ENCODE results near the gene BTBD9.

BTBD9 gene

DNA sequence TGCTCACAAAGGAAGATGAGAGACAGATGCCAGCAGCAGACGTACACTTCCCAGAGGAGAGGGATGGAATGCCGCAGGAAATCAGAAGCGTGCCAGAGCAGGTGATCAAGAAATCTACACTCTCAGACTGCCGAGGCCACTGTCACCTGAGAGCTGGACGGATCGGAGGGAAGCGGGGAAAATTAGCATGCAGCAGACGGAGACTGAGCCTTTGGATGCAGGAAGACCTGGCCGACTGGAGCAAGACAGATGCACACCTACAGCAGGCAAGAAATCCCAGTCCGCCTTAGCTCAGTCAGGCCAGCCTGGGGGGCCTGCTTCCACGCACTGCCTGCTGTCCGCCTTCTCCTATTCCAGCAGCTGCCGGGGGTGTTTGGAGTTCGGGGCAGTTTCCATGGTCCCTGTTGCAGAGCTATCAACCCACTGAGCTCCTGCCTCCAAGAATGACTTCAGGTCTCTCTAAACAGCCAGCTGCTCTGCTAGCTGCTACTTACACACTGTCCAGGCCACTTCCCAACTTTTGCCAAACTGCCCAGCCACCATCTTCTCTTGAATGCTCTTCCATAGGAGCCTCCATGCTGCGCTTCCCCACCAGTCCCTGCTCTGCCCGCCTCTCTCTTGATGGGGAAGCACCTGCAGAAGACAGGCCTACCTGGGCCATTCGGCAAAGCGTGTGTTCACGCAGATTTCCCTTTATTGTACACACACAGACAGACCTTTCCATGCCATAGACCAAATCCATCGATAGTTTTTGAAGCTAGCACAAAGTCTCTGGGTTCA is 451.7 kb downstream of the BTBD9 start:
- DNase-seq: no peak

DNA sequence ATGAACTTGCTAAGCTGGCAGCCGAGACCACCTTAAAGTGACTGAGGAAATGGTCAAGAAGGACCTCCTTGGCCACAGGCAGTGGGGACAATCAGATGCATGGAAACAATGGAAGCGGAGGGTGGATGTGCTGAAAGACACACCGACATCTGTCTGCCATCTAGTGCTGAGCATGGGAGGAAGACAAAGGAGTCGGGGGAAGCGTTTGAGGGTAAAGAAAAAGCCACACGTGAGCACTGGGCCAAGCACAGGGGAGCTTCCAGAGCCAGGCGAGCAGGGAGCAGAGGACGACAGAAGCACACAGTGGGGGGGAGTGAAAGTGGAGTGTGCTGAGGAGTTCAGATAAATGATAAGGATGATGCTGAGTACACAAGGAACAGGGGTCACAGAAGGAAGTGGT is 452.4 kb downstream of the BTBD9 start:
- DNase-seq: peak; percentile 59

DNA sequence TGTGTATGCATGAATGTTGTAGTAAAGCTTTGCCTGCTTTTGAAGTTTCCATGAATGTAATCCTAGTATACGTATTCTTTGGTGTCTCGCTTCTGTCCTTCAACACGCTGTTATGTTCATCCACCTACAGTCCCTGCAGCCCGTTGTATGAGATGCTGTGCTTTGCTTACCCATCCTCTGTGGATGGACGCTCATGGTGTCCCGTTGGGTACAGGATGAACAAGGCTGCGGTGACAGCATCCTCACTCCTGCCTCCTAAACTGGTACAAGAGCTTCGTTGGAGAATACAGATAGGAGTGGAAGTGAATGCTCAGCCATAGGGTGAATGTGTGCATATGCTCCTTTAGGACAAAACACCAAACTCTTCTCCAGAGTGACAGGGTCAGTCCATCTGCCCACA is 454.0 kb downstream of the BTBD9 start:
- no peak for DNase-seq

DNA sequence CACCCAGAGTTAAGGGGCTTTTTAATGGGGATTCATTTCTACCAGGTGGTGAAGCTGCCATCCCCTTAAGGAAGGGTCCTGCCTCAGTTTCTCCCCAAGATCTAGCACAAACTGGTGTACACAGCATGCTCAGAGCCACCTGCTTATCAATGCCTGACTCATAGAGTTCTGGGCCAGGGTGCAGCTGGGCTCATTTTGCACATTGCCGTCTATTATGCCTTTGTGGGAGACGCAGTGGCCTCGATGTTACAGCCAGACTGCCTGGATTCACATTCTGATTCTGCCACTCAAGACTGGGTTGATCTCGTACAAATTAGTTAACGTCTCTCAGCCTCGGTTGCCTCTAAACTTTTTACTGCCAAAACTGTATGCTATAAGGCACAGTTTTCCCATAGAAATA is 454.5 kb downstream of the BTBD9 start:
- DNase-seq: no peak

DNA sequence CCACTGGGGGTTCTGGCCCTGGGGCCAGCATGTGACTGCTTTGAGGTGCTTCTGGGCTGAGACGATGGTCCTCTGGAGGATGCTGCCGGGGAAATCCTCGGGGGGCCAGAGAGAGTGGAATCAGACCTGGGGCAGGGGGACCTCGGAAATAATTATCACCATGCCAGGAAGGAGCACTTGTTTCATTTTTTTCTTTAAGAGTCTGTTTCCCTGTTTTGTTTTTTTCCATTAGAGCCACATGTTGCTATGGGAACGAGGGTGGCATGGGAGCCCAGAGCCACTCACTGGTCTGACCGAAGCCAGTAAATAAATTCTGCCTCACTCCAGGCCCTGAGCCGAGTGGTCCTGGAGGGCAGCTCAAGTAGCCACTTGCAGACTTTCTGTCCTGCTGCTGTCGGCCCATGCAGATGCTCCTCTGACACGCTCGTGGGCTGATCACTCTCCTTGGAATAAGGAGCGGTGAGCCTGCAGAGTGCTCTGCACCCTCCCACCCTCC is 455.1 kb downstream of the BTBD9 start:
- no peak for DNase-seq

DNA sequence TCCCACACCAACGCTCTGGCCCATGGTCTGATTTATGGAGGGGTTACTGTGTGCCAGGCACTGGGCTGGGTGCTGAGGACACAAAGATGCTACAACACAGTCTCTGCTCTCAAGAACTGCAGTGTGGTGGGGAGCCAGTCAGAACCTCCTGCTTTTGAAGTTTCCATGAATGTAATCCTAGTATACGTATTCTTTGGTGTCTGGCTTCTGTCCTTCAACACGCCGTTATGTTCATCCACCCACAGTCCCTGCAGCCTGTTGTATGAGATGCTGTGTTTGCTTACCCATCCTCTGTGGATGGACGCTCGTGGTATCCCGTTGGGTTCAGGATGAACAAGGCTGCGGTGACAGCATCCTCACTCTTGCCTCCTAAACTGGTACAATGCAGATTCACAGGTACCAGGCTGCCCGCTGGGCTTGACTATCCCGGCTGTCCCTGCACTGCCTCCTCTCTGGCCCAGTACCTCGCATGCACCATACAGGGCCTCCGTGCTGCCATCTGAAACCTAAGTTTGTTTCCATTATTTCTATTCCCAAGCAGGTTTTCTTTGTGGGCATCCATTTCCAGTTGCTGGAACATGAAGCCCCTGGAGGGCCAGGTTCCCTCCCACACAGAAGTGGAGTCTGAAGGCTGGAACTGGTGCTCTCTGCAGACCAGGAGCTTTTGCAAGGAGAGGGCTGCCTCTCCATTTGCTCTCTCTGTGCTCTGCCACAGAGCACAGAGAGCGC is 455.7 kb downstream of the BTBD9 start:
- no peak for DNase-seq

DNA sequence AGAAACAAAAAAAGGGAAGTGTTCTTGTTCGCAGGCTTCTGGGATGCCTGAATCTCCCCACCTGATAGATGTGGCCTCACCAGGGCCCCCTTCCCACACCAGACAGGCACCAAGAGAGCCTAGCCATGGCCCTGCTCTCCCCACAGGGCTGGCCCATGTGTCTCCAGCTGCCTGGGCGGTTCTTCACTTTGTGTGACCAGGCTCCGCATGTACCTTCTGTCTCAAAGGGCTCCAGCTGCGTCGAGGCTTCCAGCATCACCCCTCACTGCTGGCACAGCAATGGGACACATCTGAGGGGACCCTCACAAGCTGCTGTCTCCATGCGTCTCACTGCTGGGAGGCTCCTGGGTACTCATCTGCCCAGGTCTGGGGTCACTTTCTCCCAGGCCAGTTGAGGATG is 457.3 kb downstream of the BTBD9 start:
- no peak for DNase-seq

DNA sequence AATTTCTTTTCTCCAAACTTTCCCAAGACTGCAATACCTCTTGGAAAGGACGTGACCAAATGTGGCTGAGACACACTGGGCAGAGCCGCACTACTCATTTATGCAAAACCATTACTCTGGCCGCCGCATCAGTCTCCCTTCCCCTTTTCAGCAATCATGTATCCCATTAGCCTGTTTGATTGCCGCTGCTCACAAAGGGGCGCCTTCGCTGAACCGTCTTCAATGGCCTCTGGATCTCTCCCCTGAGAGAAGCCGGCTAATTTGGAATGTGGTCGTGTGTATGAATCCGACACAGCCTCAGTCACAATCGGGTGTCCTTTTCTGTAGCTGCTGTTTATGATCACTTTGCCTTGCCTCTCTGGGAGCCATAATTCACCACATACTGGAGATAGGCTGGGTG is 459.1 kb downstream of the BTBD9 start:
- peak; percentile 67 for DNase-seq

DNA sequence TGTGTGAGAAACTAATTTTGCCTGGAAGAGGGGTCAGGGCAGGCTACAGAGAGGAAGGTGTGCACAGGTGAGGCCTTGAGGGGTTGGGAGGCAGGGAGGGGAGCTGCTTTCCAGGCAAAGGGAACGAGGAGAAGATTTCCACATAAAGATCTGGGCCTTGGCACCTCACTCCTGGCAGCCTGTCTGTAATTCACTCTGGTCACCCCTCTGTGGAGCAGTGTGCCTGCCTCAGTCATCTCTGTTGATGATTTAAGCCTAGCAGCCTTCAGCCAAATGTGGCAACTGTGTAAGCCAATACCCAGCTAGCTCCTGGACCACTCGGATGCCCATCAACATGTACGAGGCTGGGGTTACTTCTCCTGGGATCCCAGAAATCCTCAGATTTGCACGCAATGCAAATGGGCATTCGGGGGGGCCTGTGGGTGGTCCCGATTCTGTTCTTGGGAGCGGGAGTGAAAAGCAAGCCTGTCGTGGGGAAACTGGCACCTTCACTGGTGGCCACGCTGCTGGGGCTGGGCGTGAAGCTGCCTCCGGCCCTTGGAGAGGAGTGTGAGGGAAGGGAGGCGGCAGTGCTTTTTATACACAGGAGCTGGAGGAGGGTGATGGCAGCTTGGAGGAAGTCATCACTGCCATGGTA is 459.8 kb downstream of the BTBD9 start:
- DNase-seq: no peak

DNA sequence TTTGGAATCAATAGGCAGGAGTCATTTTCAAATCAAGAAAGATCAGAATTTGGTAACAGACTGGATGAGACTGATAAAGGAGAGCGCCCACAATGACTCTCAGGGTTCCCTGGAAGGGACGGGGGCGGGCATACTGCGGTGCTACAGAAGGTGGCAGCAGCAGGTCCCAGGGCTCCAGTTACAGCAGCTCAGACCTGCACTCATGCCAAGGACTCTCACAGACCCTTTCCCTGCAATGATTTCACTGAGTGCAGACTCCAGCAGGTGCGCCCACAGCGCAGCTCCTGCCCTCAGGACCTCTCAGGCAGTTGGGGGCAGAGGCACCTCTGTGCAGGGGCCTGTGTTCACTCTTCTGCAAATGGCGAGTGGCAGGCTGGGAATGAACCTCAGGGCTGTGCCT is 460.4 kb downstream of the BTBD9 start:
- no peak for DNase-seq

DNA sequence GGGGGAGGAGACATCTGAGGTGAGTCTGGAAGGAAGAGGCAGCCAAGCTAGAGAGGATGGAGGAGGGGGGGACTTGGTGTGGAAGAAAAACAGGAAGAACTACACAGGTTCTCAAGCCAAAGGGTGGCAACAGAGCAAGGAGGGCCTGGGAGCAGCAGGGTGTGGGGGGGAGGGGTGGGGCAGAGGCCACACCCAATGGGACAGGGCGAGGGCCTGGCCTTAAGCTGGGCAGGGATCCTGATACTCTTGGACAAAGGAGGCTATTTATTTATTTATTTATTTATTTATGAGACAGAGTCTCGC is 461.2 kb downstream of the BTBD9 start:
- no peak for DNase-seq

DNA sequence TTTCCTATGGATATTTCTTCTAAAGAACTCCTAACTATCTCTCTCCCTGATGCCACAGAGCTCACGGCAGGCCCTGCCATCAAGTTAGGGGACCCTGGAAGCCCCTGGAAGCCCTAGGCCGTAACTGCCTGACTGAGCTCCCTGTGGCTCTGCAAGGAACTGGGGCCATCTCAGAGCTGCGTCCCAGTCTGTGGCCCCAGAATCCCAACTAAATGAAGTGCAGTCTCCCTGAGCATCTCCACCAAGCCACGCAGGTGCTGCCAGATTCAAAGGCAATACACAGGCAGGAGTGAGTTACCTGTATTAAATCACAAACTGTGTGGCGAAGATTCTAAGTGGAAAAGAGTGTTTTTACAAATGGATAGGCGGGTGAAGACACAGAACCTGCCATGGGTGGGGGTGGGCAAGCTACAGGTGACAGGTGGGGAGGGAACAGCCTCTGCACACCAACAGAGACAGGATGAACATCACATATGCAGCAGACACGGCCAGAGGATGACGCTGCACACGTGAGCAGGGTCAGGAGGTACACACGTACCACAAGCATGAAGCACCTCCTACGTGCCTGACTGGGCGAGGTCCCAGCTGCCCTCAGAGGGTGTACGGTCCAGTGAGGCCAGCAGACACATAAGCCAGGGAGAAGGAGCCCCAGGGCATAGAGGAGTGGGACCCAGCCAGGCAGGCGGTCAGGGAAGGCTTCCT is 461.7 kb downstream of the BTBD9 start:
- DNase-seq: no peak

DNA sequence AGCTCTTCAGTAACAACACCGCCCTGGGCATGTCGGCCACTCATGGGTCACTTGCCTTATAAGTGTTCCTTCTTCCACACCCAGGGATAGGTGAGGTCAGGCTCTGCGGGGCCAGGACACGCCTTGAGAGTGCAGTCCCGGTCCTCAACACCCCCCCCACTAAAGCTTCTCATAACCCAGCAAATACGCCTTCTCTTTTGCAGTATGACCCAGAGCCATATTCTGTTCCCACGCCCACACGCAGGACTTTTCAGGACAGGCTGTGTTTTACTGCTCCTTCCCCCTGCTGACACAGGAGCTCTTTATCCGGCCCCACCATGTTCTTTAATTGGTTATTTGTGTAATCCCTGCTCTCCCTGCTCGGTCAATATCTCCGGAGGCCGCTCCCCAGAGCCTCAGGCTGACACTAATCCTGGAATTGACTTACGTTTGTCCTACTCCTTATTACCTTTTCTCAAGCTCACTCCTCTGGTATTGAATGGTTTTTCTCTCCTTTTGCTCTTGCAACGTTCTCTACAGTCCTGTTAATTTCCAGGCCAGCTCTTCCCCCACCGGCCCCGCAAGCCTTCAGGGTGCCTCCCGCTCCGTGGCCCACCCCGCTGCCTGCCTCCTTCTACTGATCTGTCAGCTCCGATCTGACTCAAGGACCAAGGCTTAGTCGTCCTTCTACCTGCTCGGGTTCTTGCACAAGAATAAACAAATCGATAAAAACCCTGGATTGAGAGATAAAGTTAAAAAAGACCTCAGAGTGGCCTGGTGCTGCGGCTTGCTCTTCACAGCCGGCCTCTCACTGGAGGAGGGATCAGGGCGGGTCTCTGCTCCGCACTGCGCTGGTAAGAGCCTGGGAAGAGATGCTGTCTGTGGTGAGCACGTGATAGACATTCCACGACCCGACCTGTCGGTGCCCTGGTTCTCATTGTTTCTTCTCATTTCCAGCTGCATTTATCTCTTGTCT is 462.7 kb downstream of the BTBD9 start:
- DNase-seq: peak; percentile 87

DNA sequence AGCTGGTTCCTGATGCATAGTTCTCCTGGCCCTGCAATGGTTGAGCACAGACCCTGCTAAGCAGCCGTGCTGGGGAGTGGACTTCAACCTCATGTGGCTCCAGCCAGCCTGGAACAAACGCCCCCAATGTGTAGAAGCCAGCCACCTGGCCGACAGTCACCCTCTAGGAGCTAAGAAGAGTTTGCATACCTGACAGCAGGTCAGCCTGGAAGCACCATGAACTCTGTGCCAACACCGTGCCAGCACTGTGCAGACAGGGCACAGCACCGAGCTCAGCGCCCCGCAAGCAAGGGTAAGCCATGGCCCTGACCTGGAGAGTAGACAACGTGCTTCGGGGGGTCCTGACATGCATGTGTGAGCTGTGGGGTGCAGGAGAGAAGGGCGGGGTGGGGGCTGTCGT is 463.9 kb downstream of the BTBD9 start:
- no peak for DNase-seq

DNA sequence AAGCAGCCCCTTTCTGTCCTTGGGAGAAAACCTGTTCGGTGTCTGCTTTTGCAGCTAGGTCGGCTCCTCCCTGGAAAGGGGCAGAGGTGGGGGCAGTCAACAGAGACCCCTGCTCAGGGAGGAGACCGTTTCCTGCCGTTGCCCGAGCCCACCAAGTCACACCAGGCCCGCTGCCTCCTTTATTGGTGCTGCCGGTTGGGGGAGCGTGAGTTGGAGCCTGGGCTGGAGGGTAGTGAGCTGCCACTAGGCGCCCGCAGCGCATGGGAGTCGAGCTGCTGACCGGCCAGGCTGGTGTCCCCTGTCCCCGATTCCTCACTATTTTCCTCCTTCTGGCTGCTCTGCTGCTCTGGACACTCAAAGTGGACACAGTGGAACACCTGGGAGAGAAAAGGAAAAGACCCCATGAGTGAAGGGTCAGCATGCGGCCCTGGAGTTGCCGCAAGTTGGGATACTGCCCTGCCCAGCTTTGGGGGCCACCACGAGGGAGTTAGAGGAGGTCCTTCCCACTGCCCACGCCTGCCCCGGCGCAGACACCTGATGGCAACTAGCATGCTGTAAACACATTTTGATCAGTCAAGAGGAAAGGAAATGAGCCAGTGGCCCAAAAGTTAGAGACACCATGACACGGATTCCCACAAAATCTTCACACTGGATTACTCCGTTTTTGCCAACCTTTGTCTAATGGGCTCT is 464.8 kb downstream of the BTBD9 start:
- no peak for DNase-seq

DNA sequence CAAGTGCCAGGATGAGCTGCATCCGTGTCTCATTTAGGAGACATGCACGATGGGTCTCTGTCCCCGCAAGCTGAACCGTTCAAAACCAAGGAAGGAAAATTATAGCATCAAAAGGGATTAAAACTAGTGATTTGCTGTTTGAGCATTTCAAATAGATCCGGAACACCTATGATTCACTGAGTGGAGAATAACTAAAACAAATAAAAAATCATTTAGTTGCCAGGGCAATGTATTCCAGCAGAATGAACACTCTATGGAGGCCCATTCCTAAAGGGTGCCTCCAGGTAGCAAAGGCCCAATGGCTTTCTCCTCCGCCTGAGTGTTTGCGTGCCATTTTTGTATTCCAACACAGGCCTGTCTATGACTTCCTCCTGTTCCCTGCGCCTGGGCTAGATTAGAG is 465.4 kb downstream of the BTBD9 start:
- no peak for DNase-seq

DNA sequence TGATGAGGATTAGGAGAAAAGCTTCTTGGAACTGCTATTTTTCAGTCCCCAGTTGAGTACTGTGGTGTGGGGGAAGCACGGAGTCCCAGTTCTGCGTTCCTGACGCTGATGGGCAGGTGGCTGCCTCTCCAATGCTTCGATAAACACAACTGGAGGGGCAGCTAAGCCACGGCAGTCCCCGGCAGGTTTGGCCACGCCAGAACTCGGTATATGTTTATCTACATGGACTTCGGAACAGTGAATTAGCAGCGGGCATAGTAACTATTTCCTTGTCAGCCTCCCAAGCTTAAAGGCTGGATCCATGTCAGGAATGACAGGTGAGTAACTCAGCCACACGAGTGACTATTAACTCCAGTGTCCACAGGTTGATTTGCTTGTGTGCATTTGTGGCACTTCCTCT is 465.8 kb downstream of the BTBD9 start:
- DNase-seq: no peak

DNA sequence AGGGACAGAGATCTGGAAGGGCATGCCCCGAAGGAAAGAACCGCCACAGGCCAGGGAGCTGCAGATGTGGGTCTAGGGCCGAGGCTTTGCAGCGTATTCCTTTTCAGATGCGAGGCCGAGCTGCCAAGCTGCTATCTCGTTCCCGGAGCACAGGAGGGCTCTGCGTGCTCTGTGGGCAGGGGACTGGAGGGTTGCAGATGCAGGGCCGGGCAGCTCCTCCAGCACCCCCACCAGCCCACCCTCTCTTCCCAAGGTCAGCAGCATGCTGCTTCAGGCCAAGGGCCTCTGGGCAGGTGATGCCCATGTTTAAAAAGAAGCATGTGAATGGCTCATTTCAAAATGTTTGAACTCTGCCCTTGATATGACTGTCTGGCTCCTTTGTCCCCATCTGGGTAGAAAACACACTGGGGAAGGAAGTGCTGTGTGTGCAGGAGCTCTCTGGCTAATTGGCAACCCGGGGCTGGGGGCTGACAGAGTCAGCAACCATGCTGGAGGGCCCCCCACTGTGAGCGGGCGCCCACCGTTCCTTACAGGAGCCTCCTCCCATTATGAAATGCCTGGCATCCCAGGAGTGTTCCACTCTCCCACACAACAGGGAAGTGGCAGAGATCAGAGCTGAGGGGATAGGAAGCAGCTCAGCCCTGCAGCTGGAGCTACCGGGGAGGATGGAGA is 466.9 kb downstream of the BTBD9 start:
- DNase-seq: no peak

DNA sequence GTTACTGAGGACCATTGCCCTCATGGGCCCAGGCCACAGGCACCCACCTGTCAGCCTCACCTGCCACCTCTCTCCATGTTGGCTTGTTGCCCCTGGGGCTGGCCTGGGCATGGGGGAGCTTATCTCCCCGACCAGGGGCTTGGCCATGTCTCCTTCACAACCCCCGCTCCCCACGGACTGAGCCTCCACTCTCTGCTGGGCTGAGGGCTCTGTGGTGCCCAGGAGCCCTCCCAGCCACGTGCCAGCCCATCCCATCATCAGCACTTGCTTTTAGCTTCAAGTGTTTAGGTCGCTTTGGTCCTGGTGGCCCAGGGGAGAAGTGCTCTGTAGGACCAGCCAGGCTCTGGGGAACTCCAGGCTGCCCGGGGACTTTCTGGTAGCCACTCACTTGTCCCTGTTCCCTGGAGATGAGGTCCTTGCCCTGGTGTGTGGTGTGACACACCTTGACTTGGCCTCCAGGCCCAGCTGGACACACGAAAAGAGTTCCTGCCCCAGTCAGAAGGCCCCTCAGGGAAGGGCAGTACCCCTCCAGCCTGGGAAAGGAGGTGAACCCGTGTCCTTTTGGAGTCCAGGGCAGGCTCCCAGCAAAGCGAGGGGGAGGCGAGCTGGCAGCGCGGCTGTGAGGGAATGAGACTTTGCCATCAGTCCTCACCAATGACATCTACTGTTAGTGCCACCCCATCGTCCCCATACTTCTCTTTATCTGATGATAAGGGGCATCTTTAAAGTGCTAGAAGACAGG is 467.6 kb downstream of the BTBD9 start:
- no peak for DNase-seq

DNA sequence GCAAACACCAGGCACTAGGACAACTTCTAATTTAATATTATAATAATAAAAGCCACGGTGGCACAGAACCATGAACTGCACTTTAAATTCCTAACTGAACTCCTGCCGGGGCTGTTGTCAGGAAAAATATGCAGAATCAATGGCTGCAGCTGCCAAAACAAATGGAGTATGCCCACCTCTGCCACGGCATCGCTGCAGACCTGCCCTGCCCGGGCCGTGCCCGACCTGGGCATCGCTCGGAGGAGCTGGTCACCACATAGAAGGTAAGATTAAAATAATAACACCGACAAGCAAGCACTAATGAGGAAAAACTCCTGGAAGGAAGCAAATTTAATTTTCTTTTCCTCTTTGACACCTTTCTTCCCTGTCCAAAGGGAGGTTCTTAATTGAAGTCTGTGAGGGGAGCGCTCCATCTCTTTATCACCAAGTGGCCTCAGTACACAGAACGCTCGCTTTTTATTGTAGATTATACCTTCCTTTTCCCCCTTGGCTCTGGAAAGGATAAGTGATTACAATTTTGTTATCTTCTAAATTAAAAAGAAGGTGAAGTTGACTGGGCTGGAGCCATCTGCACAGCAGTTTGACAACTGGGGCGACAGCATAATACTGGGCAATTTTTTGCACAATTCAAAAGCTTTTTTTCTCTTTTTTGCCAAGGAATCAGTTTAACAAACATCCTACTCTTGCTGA is 468.9 kb downstream of the BTBD9 start:
- DNase-seq: no peak

Data from eye (tissue), 1 donor.